Measurements from ENCODE around the gene GMPS. TPM values are rescaled to one million over a fixed set of nuclear protein-coding genes. Genes with fewer than 3 reads are reported as not detected.

Gene GMPS
- total and polyA plus RNA-seq, 2 of the 8 experiments (the other 6 are each of a cell fraction or from before 2014, with no cell fraction given), result 57.7 to 175 TPM

DNA sequence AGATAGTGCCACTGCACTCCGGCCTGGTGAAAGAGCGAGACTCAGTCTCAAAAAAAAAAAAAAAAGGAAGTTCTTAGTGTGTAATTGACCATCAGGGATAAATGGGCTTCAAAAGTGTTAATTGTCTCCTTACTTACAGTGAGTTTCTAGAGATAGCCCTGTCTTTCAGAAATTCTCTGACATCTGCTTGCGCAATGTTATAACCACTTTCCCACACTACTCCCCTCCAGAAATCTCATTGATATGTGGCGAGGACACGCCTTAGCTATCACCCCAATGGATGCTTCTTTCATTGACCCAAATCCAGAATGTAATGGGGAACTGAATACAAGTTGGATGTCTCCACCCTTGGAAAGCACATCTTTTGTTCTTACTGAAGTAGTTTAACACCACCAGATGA, 70.9 kb downstream of the GMPS start:
- POLR2A ChIA-PET (ENCODE audit: partially characterized antibody), result interaction anchor here (1.1 kb wide), 2 partner anchors 9 to 11 kb away, joined by 3 read pairs; no protein-coding TSS in a partner anchor
- H3K27ac ChIP-seq (ENCODE audit: low read depth, low read length), result no peak overlapping the region

More for the DNA sequence above, 70.9 kb downstream of the GMPS start:
- H2AK5ac ChIP-seq (ENCODE audit: low read depth, low read length), result no peak overlapping the region
- peaks cover 3 to 34% (median 15%) of the 10 kb centered on the region in 4 experiments for H3K36me3 ChIP-seq (ENCODE audit: control insufficient read depth in 2 of 4, insufficient read depth in 4 of 4, low read length in 3 of 4)
- no peak overlapping the region for H2BK120ac ChIP-seq (replicated peaks; ENCODE audit: low read depth, low read length)
- WGBS, 2 experiments (ENCODE audit: extremely low coverage in 1 of 2, insufficient coverage in 1 of 2, insufficient read length in 1 of 2, insufficient replicate concordance in 2 of 2, low coverage in 1 of 2, low lambda C conversion rate in 2 of 2, missing lambda C conversion rate in 1 of 2), result 96% methylated on average over 3 of the region's 5 CpGs; no CpG with 5 or more reads in 1 of the 2 experiments
- no peak overlapping the region for H3K4me2 ChIP-seq (ENCODE audit: insufficient read depth in 1 of 2, low read depth in 2 of 2, low read length in 2 of 2)
- CTCF ChIA-PET (ENCODE audit: partially characterized antibody), result interaction anchor here (0.9 to 1.4 kb wide), 5 partner anchors 9 to 190 kb away, joined by 3 to 5 read pairs (median 3); no protein-coding TSS in a partner anchor
- no peaks in the 10 kb centered on the region for H3K79me1 ChIP-seq (ENCODE audit: low read depth, low read length)
- H3K9ac ChIP-seq (replicated peaks in 1 of 4; ENCODE audit: extremely low read depth in 1 of 4, low read depth in 3 of 4, low read length in 3 of 4), result no peak overlapping the region
- no peak overlapping the region for H2BK5ac ChIP-seq (ENCODE audit: low read depth, low read length)
- no peaks in the 10 kb centered on the region for H3K79me2 ChIP-seq (ENCODE audit: control insufficient read depth in 1 of 2, insufficient read depth in 2 of 2, low read length in 2 of 2)
- H3K4me1 ChIP-seq (replicated peaks in 1 of 4; ENCODE audit: control insufficient read depth in 3 of 4, insufficient read depth in 4 of 4, low read length in 3 of 4), result no peaks in the 10 kb centered on the region
- H2BK15ac ChIP-seq (ENCODE audit: low read length), result no peak overlapping the region
- H4K20me1 ChIP-seq (replicated peaks in 1 of 2; ENCODE audit: control insufficient read depth in 1 of 2, insufficient read depth in 2 of 2, low read length in 2 of 2), result no peaks in the 10 kb centered on the region
- no peak overlapping the region for H3K23ac ChIP-seq (ENCODE audit: insufficient read length)
- H2AFZ ChIP-seq (ENCODE audit: low read length), result no peak overlapping the region
- no peak overlapping the region for H4K5ac ChIP-seq (ENCODE audit: insufficient read length, low read depth, low read length)
- H3K18ac ChIP-seq (ENCODE audit: extremely low read depth, low read length), result no peak overlapping the region
- DNase-seq (ENCODE audit: low read depth in 1 of 2, low spot score in 2 of 2) (no peak), FAIRE-seq (no peak)
- no peak overlapping the region for H2BK20ac ChIP-seq (ENCODE audit: low read length)
- H4K8ac ChIP-seq (ENCODE audit: extremely low read depth, insufficient read depth, low read length), result no peak overlapping the region
- H3K4ac ChIP-seq (replicated peaks; ENCODE audit: insufficient read length, low read depth, low read length), result no peak overlapping the region
- no peak overlapping the region for H3K4me3 ChIP-seq (ENCODE audit: extremely low read depth in 1 of 4, insufficient read depth in 2 of 4, low read depth in 3 of 4, low read length in 4 of 4)
- H2BK12ac ChIP-seq (ENCODE audit: low read depth, low read length), result no peak overlapping the region
- H3K9me3 ChIP-seq (ENCODE audit: insufficient read depth in 2 of 2, low read depth in 1 of 2, low read length in 1 of 2), result no peaks in the 10 kb centered on the region
- no peaks in the 10 kb centered on the region for H3K23me2 ChIP-seq (ENCODE audit: low read depth, low read length)
- TF ChIP-seq CEBPB (IDR thresholded peaks at IDR 0.05; ENCODE audit: low read depth, low read length) (peak; percentile 56; the same call in 1 of the 2 replicates), RBBP5 (IDR thresholded peaks at IDR 0.05; ENCODE audit: borderline replicate concordance, low read depth, low read length) (no peak)
- H3K27me3 ChIP-seq (replicated peaks in 1 of 4; ENCODE audit: control insufficient read depth in 3 of 4, extremely low read depth in 1 of 4, insufficient read depth in 3 of 4, low read length in 3 of 4), result peaks cover 0 to 2% (median 0%) of the 10 kb centered on the region in 4 experiments; a peak in 1 of 7 replicates
- no peak overlapping the region for H3K56ac ChIP-seq (replicated peaks; ENCODE audit: insufficient read length, low read depth, low read length)
- H4K91ac ChIP-seq (replicated peaks; ENCODE audit: insufficient read length, low read length), result no peak overlapping the region
- no peak overlapping the region for H3K14ac ChIP-seq (ENCODE audit: insufficient read length)

Measured in H1 (cell line).